GM21737 (cell line): Measurements from ENCODE around the gene RNF44.

Source experiments
- ATAC-seq: cut with Tn5 transposase; IDR thresholded peaks from one replicate; pipeline ENCODE4 v1.9.1; 2021; ENCODE audit warnings: mild to moderate bottlenecking, moderate library complexity; ENCODE audit not compliant: unreplicated experiment

RNF44 gene

GRCh38 chr5:176485176-176485575 lies 52.0 kb downstream of the RNF44 start:
- ATAC-seq, result no peak

- ATAC-seq, result no peak
These were observed 55.5 kb downstream of the RNF44 start for GRCh38 chr5:176481711-176482110.
